SU-DHL-6 (cell line): ENCODE measurements around the gene RCAN2.

Experiments
- CTCF ChIP-seq: fragments of 200-600 bp; sonication (generic); IDR thresholded peaks from one replicate; pipeline ENCODE4 v1.5.1; 2017; ENCODE audit warnings: antibody characterized with exemption, mild to moderate bottlenecking, low read length, moderate library complexity; ENCODE audit not compliant: insufficient read depth, poor library complexity, severe bottlenecking
- EZH2phosphoT487 ChIP-seq: fragments of 200-600 bp; sonication (generic), shearing (Covaris generic); conservative IDR thresholded peaks from 2 replicates; pipeline ENCODE4 v1.6.1; 2018; ENCODE audit warnings: mild to moderate bottlenecking, antibody characterized with exemption, low read length, moderate library complexity, mixed read lengths

- TF ChIP-seq CTCF (no peak), EZH2phosphoT487 (no peak)
These were observed 13.0 kb upstream of the RCAN2 start for GRCh38 chr6:46504242-46504641.
